ENCODE data around the gene PTPRA.
A peak's percentile ranks its signal among the peaks of the same experiment; 100 is the strongest.

The PTPRA gene

DNA sequence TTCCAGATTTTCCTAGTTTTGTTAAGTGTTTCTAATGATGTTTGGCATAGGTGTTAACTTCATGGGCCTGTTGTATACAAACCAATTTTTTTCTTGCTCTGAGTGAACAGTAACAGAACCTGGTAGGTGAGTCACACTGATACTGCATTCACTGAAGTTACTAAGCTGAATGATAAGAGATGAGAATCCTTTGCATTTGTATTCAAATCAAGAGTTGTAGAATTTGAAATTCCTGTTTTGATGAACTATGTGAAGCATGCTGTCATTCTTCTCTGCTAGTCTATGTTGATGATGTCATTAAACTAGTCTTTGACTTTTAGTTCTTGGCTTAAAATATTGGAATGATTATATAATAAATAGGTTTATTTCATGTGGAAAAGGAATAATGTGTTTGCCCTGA, 37.9 kb downstream of the PTPRA start:
- DNase-seq (ENCODE audit: low read depth), result no peak
- no peak for TF ChIP-seq CTCF (IDR thresholded peaks at IDR 0.05; ENCODE audit: low read depth, low read length)
- TF ChIP-seq MYC (IDR thresholded peaks at IDR 0.05; ENCODE audit: low read depth, low read length), result no peak
- no peak for TF ChIP-seq POLR2A (IDR thresholded peaks at IDR 0.05; ENCODE audit: extremely low read depth, insufficient read length)
- TF ChIP-seq, protein P1, sequence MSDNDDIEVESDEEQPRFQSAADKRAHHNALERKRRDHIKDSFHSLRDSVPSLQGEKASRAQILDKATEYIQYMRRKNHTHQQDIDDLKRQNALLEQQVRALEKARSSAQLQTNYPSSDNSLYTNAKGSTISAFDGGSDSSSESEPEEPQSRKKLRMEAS (IDR thresholded peaks at IDR 0.05; ENCODE audit: low read depth, low read length), result no peak
- no peak overlapping the region for H3K4me3 ChIP-seq (ENCODE audit: low read depth, low read length)

- peak; percentile 40 for TF ChIP-seq CTCF (IDR thresholded peaks at IDR 0.05; ENCODE audit: low read depth, low read length)
- TF ChIP-seq POLR2A (IDR thresholded peaks at IDR 0.05; ENCODE audit: extremely low read depth, insufficient read length), result no peak
- H3K4me3 ChIP-seq (ENCODE audit: low read depth, low read length), result no peak overlapping the region
- peak; percentile 50 for DNase-seq (ENCODE audit: low read depth)
Observed at GRCh38 chr20:2914160-2914559, 40.9 kb downstream of the PTPRA start.

DNA sequence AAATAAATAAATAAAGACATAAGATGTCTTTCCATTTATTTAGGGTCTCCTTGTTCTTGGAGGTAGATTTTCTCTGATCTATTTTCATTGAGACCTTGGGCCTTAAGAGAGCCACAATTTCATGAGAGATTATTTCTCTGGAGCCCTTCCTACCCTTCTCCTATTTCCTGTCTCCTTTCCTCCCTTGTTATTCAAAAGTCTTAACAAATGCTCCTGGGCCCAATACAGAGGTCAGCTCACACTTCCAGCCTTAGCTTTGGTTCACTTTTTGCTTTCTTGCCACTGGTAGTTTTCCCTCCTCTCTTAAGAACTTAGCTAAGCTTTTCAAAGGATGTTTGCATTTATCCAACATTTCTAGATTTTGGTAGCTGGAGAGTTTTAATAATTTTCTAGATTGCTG, 44.0 kb downstream of the PTPRA start:
- no peak for DNase-seq (ENCODE audit: low read depth)
- TF ChIP-seq POLR2A (IDR thresholded peaks at IDR 0.05; ENCODE audit: extremely low read depth, insufficient read length) (no peak), MYC (IDR thresholded peaks at IDR 0.05; ENCODE audit: low read depth, low read length) (no peak), CTCF (IDR thresholded peaks at IDR 0.05; ENCODE audit: low read depth, low read length) (no peak)
- TF ChIP-seq, protein P1 (IDR thresholded peaks at IDR 0.05; ENCODE audit: low read depth, low read length), result no peak
- H3K4me3 ChIP-seq (ENCODE audit: low read depth, low read length), result no peak overlapping the region

DNA sequence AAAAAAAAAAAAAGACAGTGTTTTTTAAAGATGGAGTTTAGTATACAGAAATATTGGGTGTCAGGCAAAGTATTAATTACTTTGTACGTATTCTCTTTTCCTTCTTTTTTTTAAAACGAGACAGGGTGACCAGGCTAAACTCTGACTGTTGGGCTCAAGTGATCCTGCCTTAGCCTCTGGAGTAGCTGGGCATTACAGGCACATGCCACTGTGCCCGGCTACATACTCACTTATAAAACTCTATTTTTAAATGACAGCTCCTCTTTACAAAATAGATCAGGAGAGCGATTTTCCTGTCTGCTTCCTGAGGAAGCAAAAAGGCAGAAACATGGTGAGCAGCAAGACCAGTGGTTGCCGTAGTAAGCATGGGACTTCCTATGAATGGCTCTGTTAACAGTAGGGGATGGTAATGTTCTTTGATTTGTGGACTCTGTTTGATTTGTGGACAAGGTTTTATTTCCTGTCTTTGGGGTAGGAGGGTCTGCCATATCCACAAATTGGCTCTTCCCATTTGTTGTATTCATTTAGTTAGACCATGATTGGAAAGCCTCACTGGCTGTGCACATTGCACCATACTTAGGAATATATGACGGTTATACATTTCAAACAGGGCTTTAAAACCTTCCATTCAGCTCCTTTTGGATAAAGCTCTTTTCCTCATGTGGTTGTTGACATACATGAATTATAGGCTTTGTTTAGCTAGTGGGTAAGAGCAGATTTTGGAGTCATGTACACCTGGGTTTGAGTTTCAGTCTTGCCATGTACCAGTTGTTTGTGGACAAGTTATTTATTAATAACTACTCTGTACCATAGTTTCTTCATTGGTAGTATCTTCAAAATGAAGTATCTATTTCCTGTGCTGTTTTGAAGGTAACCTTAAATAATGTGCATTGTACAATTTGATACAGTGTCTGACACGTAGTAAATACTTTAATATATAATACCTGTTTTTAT, 45.1 kb downstream of the PTPRA start:
- no peak for TF ChIP-seq MYC (IDR thresholded peaks at IDR 0.05; ENCODE audit: low read depth, low read length)
- no peak for TF ChIP-seq POLR2A (IDR thresholded peaks at IDR 0.05; ENCODE audit: extremely low read depth, insufficient read length)
- TF ChIP-seq, protein P1 (IDR thresholded peaks at IDR 0.05; ENCODE audit: low read depth, low read length), result no peak
- TF ChIP-seq CTCF (IDR thresholded peaks at IDR 0.05; ENCODE audit: low read depth, low read length), result no peak
- no peak overlapping the region for H3K4me3 ChIP-seq (ENCODE audit: low read depth, low read length)

DNA sequence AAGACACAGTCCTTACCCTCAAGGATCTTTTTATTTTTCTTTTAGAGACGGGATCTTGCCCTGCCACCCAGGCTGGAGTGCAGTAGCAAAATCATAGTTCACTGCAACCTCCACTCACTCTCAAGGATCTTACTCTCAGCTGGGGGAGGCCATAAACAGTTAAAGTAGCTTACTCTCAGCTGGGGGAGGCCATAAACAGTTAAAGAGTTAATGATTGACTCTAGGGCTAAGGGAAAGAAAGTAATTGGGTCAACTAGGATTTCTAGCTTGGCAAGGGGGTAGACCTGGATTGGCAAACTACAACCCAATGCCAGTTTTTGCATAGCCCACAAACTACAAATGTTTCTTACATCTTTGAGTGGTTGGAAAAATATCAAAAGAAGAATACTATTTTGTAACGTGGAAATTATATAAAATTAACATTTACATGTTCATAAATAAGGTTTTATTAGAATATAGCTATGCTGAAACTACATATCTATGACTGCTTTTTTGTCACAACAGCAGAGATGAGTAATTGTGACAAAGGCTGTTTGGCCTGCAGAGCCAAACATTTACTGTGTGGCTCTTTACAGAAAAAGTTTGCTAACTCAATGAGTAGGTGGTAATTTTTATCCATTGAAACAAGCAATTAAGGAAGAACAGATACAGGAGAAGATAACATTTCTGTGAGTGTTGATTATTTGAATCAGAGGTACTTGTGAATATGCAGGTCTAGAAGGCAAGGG, 46.4 kb downstream of the PTPRA start:
- TF ChIP-seq, protein P1 (IDR thresholded peaks at IDR 0.05; ENCODE audit: low read depth, low read length), result no peak
- no peak for TF ChIP-seq CTCF (IDR thresholded peaks at IDR 0.05; ENCODE audit: low read depth, low read length)
- no peak for TF ChIP-seq MYC (IDR thresholded peaks at IDR 0.05; ENCODE audit: low read depth, low read length)
- TF ChIP-seq POLR2A (IDR thresholded peaks at IDR 0.05; ENCODE audit: extremely low read depth, insufficient read length), result no peak
- H3K4me3 ChIP-seq (ENCODE audit: low read depth, low read length), result no peak overlapping the region
- DNase-seq (ENCODE audit: low read depth), result no peak

More for the DNA sequence above, 45.1 kb downstream of the PTPRA start:
- DNase-seq (ENCODE audit: low read depth), result no peak
